NCI-H1694 (cell line): Measurements from ENCODE around the gene RNF213.
"Not testable (repeated sequence)": the region's sequence is repeated elsewhere in the genome, so short reads cannot be mapped to it uniquely, and the experiment has no call there.

Experiments
- DNase-seq: peaks from one replicate; lab custom pipeline; 2025; lab: John Stamatoyannopoulos, UW

RNF213 gene

DNA sequence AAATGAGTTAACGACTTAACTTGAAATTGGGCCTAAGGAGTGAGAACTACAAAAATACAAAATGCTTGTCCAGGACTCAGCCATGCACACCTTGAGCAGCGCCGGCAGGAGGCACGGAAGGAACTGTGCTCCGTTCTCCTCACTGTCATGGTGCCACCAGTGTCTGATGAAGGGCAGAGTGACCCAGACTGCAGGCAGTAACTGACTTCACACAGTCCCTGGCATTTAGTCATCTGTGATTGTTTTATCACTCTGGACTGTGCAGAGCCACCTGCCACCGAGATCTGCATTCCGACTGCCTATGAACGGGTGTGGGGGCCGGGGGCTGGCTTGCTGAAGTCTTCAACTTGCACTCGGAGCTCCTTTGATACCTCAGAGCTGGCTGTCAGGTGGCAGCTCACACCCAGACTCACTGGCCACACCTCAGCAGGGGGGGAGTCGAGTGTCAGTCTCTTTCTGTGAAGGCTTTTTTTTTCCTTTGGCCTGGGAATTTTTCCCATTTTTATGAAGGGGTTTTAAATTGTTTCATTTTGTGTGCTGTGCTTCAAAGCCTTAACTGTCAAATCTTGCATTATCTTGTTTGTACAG is 134.1 kb downstream of the RNF213 start:
- no peak for DNase-seq

DNA sequence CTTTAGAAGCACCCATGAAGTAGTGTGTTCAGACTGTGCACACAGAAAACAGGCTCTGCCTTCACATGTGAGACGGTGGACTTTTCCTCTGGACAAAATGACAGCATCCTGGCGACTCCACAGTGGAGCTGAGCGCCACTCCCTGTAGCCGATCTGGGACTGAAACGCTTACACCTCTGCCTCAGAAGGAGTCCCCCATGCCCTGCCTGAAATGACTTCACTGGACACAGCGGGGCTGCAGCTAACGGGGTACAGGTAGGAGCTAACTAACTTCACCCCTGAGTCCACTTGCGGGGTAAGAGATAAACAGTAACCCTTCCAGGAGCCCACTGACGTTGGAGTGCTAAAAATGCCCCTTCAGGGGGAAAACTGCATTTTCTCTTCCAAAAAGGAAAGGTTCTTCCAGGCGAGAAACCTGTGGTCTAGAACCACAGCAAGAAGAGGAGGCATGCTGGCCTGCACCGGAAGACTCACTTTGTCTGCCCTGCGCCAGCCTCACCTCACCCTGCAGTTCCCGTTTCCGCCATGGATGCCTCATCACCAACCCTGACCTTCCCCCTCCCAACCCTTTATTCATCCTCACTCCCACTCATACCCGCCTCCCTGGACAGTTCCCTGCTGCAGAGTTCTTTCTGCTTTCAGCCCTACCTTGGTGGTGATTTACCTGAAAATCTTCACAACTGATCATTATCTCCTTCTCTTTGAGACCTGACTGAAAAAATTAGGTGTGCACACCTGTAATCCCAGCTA is 134.9 kb downstream of the RNF213 start:
- no peak for DNase-seq

DNA sequence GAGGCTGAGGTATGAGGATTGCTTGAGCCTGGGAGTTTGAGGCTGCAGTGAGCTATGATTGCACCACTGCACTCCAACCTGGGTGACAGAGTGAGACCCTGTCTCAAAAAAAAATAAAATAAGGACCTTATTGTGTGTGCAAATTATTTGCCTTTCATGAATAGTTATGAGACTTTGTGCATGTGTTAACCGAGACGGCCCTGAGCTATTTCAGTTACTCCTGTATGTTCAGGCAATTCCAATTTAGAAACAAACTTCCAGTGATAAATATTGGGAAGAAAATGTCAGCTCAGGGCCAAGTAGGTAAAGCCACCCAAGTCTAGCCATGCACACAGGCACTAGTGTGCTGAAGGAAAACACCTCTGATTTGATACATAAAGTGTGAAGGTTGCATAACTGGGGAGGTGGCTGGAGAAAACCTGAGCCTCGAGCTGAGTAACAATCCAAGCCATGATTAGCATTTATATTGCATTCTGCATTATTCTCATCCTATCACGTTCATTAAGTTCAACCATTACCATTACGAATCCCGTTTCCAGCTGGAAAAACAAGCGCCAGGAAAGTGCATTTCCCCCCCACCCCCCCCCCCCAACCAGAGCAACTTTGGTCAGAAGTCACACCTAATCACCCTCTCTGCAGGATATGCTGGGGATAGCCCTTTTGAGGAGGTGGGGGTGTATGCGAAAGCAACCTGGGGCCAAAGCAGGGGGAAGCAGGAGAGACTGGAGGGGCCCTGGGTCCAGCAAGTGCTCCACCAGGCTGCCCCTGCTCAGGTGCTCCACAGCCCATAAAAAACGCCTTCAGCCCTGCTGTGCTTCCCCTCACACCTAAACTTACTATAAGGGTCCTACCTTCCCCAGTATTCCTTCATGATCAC is 135.7 kb downstream of the RNF213 start:
- DNase-seq, result no peak

- DNase-seq, result no peak
These were observed 136.4 kb downstream of the RNF213 start for GRCh38 chr17:80397034-80397387.

DNA sequence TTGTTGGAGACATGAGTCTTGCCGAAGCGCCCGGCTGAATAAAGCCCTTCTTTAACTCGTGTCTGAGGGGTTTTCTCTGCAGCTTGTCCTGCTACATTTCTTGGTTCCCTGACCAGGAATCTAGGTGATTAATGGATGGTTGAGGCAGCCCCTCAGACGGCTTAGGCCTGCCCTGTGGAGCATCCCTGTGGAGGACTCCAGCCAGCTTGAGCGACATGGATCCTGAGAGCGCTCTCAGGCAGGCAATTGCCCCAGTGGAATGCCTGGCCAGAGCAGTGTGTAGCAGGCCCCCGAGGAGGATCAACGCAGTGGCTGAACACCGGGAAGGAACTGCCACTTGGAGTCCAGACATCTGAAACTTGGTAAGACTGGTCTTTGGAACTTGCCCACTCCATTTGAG is 137.0 kb downstream of the RNF213 start:
- DNase-seq, result no peak

- DNase-seq, result not testable (repeated sequence)
These were observed 140.4 kb downstream of the RNF213 start for GRCh38 chr17:80401086-80401485.

GRCh38 chr17:80402102-80402501 is 141.4 kb downstream of the RNF213 start:
- DNase-seq, result not testable (repeated sequence)

- no peak for DNase-seq
These were observed 142.3 kb downstream of the RNF213 start for GRCh38 chr17:80402959-80403358.

- DNase-seq, result no peak
These were observed 145.5 kb downstream of the RNF213 start for GRCh38 chr17:80406146-80406545.

DNA sequence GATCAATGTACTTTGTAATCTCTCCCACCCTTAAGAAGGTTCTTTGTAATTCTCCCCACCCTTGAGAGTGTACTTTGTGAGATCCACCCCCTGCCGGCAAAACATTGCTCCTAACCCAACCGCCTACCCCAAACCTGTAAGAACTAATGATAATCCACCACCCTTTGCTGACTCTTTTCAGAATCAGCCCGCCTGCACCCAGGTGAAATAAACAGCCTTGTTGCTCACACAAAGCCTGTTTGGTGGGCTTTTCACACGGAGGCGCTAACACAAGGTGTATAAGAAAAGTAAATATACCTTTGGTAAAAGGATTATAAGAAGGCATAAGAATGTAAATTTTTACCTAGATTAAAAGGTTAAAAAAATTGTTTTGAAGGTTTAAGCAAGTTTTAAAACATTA is 147.3 kb downstream of the RNF213 start:
- not testable (repeated sequence) for DNase-seq

- no peak for DNase-seq
These were observed 148.2 kb downstream of the RNF213 start for GRCh38 chr17:80408872-80409271.

DNA sequence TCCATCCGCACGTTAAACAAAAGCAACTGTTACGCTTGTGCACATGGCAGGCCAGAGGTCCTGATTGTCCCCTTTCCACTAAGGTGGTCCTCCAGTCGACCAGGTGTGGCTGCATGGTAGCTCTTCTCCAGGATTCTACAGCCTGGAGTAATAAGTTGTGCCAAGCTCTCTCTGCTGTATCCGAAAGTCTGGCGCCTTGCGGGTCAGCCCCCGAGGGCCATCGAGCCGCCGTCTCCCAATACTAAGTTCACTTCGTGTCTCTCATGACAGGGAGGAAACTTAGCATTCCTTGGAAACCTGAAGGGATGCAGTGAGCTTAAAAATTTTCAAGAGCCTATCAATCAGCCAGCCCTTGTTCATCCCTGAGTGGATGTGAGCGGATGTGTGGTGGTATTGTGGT is 149.0 kb downstream of the RNF213 start:
- DNase-seq, result no peak

GRCh38 chr17:80410441-80411087 is 149.9 kb downstream of the RNF213 start:
- DNase-seq, result not testable (repeated sequence)

DNA sequence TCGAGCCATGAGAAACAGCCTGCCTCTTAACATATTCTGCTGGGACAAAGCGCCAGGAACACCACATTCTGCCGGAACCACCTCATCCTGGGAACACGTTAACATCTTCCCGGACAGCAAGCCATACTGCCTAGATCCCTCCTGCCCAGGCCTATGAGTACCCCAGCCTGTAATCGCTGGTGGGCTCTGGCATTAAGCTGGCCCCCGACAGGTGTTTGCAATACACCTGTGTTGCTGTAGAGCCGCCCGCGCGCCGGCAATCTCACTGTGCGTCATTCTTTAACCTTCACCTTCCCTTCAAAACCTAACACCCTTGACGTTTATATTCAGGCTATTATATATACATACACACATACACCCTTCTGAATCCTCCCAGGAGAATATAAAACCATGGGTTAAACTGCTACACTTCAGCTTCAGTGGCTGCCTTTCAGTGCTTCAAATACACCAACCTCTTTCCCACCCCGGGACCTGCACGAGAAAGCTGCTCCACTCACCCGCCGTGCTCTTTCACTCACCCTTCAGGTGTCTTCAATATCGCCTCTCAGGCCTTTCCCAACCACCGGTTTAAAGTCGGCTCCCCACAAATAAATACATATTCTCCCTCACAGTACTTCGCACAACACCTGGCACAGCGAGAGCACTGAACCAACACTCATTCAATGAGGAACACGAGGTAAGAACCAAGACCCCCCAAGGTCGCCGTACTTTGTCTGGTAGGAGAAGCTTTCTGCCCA is 153.3 kb downstream of the RNF213 start:
- no peak for DNase-seq

DNA sequence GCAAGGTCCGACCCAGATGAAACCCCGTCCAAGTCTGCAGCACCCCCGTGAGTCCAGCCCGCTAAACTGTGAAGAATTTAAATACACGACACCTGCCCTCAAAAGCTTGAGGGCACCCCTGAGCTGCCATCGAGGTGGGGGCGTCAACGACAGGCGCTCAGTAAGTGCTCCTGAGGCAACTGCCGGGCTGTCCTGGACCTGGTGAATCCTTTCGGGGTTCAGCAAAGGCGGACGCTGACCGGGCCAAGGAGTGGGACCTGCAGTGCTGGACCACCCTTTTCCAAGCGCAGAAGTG is 153.8 kb downstream of the RNF213 start:
- no peak for DNase-seq

DNA sequence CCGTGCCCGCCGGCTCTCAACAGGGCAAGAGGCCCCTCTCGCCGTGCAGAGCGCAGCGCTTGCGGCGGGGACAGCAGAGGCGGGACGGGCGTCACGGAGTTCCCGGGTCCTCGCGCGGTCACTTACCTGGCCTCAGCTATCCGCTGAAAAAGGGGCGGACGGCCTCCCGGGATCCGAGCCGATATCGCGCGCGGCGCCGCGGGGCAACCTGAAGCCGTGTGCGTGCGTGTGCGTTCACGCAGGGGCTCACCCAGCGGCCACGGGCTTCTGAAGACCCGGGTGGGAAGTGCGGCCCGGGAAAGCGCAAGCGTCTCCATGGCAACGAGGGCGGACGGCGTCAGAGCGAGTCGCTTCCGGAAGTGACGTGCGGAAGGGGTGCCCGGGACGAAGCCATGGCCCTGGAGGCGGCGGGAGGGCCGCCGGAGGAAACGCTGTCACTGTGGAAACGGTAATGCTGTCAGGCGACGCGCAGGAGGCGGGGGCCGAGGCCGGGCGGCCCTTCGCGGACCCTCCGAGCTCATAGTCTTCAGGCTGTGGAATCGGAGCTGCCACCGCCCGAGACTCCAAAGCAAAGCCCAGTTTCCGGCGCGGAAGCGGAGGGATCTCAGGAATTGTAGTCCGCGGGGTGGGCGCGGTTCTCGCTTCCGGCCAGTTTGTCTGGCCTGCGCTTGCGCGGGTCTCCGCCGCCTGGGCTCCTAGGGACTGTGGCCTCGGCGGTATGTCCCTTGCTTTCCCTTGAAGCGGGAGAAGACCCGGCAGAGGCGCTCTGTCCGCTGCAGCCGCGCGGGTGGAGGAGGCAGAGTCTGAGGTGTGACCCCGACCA is 154.4 kb downstream of the RNF213 start, which contains the start of gene ENDOV:
TSS of gene ENDOV (plus strand) at position 365 of the 823 bp plus-strand sequence. CDS start at position 393, 28 bp downstream.
- peak; percentile 87 for DNase-seq

GRCh38 chr17:80415626-80416137 is 155.0 kb downstream of the RNF213 start:
- DNase-seq, result no peak

DNA sequence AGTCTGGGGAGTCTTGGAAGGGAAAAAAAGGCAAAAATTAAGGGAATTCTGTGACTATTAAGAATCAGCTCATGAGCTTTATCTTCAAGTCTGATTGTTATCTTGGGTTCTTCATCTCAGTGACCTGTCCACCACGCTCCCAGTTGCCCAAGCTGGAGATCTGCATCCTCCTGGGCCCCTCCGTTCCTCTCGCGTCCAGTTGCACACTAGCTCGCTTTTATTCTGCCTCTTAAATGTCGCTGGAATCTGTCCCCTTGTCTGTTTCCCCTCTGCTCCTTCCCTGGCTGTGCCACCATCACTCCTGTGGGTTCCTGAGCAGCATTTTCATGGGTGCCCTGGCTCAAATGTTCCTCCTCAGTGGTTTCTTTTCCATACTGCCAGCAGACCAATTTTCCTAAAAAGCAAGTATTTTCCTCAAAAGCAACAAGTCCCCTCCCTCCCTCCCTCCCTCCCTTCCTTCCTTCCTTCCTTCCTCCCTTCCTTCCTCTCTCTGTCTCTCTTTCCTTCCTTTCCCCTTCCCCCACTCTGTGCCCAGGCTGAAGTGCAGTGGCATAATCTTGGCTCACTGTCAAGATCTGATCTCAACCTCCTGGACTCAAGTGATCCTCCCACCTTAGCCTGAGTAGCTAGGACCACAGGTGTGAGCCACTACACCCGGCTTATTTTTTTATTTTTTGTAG is 155.7 kb downstream of the RNF213 start:
- DNase-seq, result no peak

- no peak for DNase-seq
These were observed 156.3 kb downstream of the RNF213 start for GRCh38 chr17:80416940-80417293.

DNA sequence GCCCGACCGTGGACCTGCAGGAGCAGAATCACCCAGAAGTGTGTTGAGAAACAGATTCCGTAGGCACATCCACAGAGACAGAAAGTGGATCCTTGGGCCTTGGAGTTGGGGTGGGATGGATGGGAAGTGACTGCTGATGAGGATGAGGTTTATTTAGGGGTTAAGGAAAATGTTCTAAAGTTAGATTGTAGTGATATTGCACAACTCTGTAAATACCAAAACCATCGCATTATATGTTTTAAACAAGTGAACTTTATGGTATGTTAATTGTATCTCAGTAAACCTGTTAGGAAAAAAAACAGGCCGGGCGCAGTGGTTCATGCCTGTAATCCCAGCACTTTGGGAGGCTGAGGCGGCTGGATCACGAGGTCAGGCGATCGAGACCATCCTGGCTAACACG is 157.9 kb downstream of the RNF213 start:
- no peak for DNase-seq
